ENCODE results near the gene RNF39. TPM values are rescaled to one million over a fixed set of nuclear protein-coding genes. Genes with fewer than 3 reads are reported as not detected.

RNF39 gene
- total and polyA plus RNA-seq, 2 of the 13 experiments (the other 11 are each of a cell fraction or from before 2014, with no cell fraction given), result 0.13 to 1.8 TPM

- TF ChIP-seq PRDM4 (CRISPR knock-in tag; IDR thresholded peaks at IDR 0.05; ENCODE audit: borderline replicate concordance) (no peak), HNF4G (IDR thresholded peaks at IDR 0.05; ENCODE audit: borderline replicate concordance, low read depth, low read length) (peak; percentile 67; the same call in 1 of the 2 replicates), HNF4G (CRISPR knock-in tag; IDR thresholded peaks at IDR 0.05; ENCODE audit: borderline replicate concordance, low read depth) (no peak), AGO2 (optimal IDR thresholded peaks at IDR 0.05; ENCODE audit: low read depth, low read length) (no peak), NFIC (IDR thresholded peaks at IDR 0.05; ENCODE audit: low read length) (no peak), NR2F1 (CRISPR knock-in tag; IDR thresholded peaks at IDR 0.05) (no peak), ZNF350 (CRISPR knock-in tag; IDR thresholded peaks at IDR 0.05; ENCODE audit: borderline replicate concordance, low read depth) (no peak), DPF2 (CRISPR knock-in tag; IDR thresholded peaks at IDR 0.05; ENCODE audit: borderline replicate concordance, low read depth) (no peak), ZNF234 (CRISPR knock-in tag; conservative IDR thresholded peaks at IDR 0.05) (no peak), SOX13 (IDR thresholded peaks at IDR 0.05) (no peak), SOX13 (CRISPR knock-in tag; conservative IDR thresholded peaks at IDR 0.05 in 1 of 2, IDR thresholded peaks at IDR 0.05 in 1 of 2) (peak in 1 of 2 experiments; percentile 19; a peak in 1 of 4 replicates), ZNF460 (CRISPR knock-in tag; IDR thresholded peaks at IDR 0.05; ENCODE audit: borderline replicate concordance) (no peak), NPAS2 (CRISPR knock-in tag; IDR thresholded peaks at IDR 0.05; ENCODE audit: borderline replicate concordance) (no peak), PAF1 (CRISPR knock-in tag; IDR thresholded peaks at IDR 0.05) (no peak), RXRB (CRISPR knock-in tag; IDR thresholded peaks at IDR 0.05; ENCODE audit: borderline replicate concordance) (peak; percentile 36; the same call in 1 of the 2 replicates), ZBTB49 (CRISPR knock-in tag; IDR thresholded peaks at IDR 0.05; ENCODE audit: borderline replicate concordance) (no peak), FOXK1 (CRISPR knock-in tag; IDR thresholded peaks at IDR 0.05; ENCODE audit: borderline replicate concordance, low read depth) (no peak)
- TF ChIP-seq, protein P1, sequence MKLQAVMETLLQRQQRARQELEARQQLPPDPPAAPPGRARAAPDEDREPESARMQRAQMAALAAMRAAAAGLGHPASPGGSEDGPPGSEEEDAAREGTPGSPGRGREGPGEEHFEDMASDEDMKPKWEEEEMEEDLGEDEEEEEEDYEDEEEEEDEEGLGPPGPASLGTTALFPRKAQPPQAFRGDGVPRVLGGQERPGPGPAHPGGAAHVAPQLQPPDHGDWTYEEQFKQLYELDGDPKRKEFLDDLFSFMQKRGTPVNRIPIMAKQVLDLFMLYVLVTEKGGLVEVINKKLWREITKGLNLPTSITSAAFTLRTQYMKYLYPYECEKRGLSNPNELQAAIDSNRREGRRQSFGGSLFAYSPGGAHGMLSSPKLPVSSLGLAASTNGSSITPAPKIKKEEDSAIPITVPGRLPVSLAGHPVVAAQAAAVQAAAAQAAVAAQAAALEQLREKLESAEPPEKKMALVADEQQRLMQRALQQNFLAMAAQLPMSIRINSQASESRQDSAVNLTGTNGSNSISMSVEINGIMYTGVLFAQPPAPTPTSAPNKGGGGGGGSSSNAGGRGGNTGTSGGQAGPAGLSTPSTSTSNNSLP (IDR thresholded peaks at IDR 0.05; ENCODE audit: low read depth, low read length), result peak; percentile 62; the same call in 1 of the 2 replicates
Observed at GRCh38 chr6:30113003-30113759, 37.6 kb upstream of the RNF39 start, which contains the start of gene TRIM31 (continued).

Data from HepG2 (cell line).